Cardiac ventricle fibroblast (primary cell): ENCODE results near the gene LIPN. TPM values are rescaled to one million over a fixed set of nuclear protein-coding genes. Genes with fewer than 3 reads are reported as not detected.

Source experiments
- total RNA-seq: library from RNA; depleted of rRNA; stranded (reverse); fragments of >200 nt; gene quantifications from 2 replicates; pipeline ENCODE4 v1.2.3, GENCODE V29; 2015

Gene LIPN, protein sequence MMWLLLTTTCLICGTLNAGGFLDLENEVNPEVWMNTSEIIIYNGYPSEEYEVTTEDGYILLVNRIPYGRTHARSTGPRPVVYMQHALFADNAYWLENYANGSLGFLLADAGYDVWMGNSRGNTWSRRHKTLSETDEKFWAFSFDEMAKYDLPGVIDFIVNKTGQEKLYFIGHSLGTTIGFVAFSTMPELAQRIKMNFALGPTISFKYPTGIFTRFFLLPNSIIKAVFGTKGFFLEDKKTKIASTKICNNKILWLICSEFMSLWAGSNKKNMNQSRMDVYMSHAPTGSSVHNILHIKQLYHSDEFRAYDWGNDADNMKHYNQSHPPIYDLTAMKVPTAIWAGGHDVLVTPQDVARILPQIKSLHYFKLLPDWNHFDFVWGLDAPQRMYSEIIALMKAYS
- not detected in 2 replicates for total RNA-seq

DNA sequence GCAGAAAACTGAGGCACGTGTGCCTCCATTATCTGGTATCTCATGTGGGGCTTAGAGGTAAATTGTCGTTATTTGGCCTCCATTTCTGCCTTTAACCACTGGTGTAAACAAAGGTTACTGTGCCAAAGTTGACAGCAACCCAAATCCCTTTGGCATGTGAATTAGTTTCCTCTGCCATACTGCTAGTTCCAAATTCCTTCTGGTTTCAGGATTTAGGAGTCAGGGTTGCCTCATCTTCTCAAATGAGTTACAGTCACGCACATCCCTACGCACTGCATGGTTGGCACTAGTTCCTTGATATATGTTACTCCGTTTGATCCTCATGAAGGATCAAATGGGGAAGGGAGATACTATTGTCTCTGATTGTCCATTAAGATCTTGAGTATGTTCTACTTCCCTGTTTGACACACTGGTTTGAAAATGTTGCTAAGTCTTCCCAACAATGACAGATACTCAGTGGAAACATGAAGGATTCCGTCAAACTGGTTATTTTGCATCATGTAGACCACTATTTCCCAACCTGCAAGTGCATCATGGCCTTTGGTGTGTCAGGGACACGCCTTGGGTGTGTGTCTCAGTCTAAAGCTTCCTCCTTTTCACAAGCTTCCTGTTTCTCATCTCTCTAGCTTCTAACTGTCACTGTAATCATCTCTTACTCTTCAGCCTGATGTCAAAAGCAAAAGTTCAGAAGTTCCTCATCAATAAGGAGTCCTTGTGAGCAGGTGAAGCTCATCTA is at the start of gene LIPN:
Gene LIPN (plus strand): TSS at position 655 of the 736 bp plus-strand sequence. CDS start 1,386 bp downstream, outside the sequence.

DNA sequence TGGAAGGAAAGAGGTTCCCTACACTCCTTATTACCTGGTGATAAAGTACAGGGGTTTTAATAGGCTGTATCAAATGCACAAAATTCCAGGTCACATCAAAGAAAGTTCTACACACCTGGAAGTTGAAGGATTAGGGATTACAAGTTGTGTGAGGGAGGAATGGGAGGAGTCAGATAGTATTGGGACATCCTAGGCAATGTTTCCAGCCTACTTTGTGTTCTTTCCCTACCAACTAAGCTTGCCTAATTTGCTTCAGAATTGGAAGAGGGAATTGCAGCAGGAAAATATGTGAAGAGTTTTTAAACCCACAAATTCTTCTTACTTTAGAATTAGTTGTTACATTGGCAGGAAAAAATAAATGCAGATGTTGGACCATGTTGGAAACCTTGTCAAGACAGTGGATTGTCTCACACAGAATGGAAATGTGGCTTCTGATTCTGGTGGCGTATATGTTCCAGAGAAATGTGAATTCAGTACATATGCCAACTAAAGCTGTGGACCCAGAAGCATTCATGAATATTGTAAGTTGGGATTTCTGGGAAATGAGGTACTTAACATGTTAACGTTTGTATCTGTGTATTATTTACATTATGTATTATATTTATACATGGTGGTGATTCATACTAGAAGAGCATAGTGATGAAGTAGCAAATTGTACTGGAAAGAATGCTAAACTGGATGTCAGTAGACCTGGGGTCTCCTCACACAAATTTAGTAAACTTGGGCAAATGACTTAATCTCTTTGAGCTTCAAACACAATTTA is 42.9 kb downstream of the LIPN start, which contains the start of gene LIPM:
Gene LIPM (plus strand): TSS at position 208 of the 763 bp plus-strand sequence. CDS start 167 bp downstream, at position 375.

Other genes with a start within 250 kb of the LIPN start
- 14.4 and 19.7 TPM in 2 replicates for gene RNLS, start 176.7 kb upstream of the LIPN start, total RNA-seq
- not detected in 2 replicates for gene LIPJ, start 173.3 kb upstream of the LIPN start, total RNA-seq
- not detected in 2 replicates for gene LIPF, start 95.6 kb upstream of the LIPN start, total RNA-seq
- gene LIPK, start 53.8 kb upstream of the LIPN start, total RNA-seq = not detected in 2 replicates
- gene LIPM, start 42.7 kb downstream of the LIPN start, total RNA-seq = not detected in 2 replicates
- 0.39 and 0.44 TPM in 2 replicates for gene ANKRD22, start 91.8 kb downstream of the LIPN start, total RNA-seq
- gene STAMBPL1, start 120.2 kb downstream of the LIPN start, total RNA-seq = 18.0 and 29.6 TPM in 2 replicates
- 247 and 257 TPM in 2 replicates for gene ACTA2, start 192.8 kb downstream of the LIPN start, total RNA-seq
- 28.1 and 46.1 TPM in 2 replicates for gene FAS, start 230.8 kb downstream of the LIPN start, total RNA-seq